ENCODE results near the gene NPLOC4.
A peak's percentile ranks its signal among the peaks of the same experiment; 100 is the strongest.

NPLOC4 gene

DNA sequence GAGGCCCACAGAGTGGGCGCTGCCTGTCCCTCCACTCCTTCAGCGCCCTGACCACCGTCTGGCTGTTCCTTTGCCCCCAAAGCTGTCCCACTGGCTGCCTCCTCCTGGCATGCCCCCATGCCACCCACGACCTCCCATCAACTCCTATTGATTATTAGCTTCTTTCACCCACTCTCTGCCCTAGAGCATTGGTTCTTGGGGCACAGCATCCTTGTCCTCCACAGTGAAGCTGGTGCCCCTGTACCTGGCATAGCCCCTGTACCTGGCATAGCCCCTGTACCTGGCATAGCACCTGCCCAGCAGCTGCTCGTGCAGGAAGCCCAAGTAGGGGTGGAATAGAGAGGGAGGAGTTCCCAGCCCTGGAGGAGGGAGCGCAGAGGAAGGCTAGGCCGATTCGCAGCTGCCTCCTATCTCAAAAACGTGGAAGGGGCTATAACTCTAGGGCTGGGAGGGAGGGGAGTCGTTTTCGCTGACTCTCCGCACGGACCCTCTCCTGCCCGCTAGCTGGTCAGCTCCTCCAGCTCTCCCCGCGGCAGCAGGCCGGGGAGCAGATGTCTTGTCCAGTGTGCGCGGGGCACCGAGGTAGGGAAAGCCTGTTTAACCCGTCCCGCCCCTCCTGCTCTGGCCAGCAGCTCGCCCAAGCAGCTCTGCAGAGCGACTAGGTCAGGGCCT is 118.7 kb downstream of the NPLOC4 start:
- H3K4me3 ChIP-seq (ENCODE audit: low read depth in 1 of 2, low read length in 2 of 2): no peak overlapping the region
- no peaks in the 10 kb centered on the region; the same call in 1 of the 2 replicates for H3K36me3 ChIP-seq (ENCODE audit: insufficient read depth, low read length)
- H3K79me2 ChIP-seq (ENCODE audit: insufficient read depth, low read length): peaks cover 38% of the 10 kb centered on the region
- no peaks in the 10 kb centered on the region for H3K9me3 ChIP-seq (ENCODE audit: insufficient read depth, low read length, severe bottlenecking)
- no peak overlapping the region for H3K9ac ChIP-seq (ENCODE audit: low read depth, low read length)
- ATAC-seq (ENCODE audit: insufficient read depth, low read depth) (no peak), DNase-seq (no peak)
- H3K27me3 ChIP-seq (ENCODE audit: insufficient read depth, low read length, poor library complexity): no peaks in the 10 kb centered on the region
- H3K4me1 ChIP-seq (ENCODE audit: insufficient read depth, low read length): peaks cover 23% of the 10 kb centered on the region
- no peak overlapping the region for H3K4me2 ChIP-seq (ENCODE audit: insufficient read depth, low read length)
- no peak for TF ChIP-seq EZH2 (IDR thresholded peaks at IDR 0.05; ENCODE audit: borderline replicate concordance, low read depth, low read length, severe bottlenecking)
- TF ChIP-seq, protein P1, sequence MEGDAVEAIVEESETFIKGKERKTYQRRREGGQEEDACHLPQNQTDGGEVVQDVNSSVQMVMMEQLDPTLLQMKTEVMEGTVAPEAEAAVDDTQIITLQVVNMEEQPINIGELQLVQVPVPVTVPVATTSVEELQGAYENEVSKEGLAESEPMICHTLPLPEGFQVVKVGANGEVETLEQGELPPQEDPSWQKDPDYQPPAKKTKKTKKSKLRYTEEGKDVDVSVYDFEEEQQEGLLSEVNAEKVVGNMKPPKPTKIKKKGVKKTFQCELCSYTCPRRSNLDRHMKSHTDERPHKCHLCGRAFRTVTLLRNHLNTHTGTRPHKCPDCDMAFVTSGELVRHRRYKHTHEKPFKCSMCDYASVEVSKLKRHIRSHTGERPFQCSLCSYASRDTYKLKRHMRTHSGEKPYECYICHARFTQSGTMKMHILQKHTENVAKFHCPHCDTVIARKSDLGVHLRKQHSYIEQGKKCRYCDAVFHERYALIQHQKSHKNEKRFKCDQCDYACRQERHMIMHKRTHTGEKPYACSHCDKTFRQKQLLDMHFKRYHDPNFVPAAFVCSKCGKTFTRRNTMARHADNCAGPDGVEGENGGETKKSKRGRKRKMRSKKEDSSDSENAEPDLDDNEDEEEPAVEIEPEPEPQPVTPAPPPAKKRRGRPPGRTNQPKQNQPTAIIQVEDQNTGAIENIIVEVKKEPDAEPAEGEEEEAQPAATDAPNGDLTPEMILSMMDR (IDR thresholded peaks at IDR 0.05; ENCODE audit: borderline replicate concordance, extremely low read depth, low read length, poor library complexity, severe bottlenecking): no peak
- peaks cover 28% of the 10 kb centered on the region for H4K20me1 ChIP-seq (ENCODE audit: insufficient read depth, low read length)
- no peak overlapping the region for H3K27ac ChIP-seq (ENCODE audit: low read length)
- H2AFZ ChIP-seq (ENCODE audit: low read depth, low read length): no peak overlapping the region

DNA sequence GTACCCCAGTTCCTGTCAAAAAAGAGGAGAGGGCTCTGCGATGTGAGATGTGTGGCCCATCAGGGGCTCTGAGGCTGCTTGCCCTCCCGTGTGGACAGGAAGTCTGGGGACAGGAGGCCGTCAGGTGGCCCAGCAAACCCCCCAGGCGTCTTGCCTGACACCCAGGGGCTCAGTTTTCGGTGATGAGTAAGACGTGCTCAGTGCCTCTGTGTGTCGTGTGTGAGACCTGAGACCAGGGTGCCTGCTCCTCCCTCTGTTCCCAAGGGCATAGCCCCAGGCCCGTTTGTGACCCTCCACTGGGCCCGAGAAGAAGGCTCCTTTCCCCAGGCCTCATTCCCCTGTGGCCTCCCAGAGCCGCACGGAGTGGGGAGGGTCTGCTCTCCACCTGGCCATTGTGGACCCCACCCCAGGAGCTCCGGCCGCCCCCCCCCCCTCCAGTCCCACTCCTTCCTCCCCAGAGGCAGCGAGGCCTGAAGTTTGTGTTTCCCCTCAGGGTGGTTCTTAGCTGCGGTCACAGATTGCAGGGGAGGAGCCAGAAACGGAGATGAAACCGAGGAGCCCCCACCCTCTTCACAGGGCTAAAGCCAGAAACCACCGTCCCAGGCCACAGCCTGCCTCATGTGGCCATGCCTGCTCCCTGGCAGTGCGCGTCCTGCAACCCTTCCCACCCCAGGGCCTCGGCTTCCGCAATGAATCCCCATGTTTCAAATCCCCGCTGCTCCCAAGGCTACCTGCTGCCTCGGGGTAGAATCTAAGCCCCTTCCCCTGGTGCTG is 119.4 kb downstream of the NPLOC4 start:
- H4K20me1 ChIP-seq (ENCODE audit: insufficient read depth, low read length): peaks cover 28% of the 10 kb centered on the region

DNA sequence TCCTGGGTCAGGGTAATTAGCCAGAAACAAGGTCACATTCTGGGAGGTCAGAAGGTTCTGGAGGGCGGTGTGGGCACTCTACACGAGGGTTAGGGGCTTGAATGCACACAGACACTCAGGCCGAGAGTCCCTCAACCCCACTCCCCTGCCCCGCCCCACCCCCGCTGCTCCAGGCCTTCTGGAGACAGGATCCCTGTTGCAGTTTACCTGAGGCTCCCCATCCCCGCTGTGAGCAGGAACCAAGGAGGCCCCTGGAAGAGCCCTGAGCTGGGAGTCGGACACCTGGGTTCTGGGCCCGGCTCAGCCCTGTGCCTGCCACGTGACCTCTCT is 119.9 kb downstream of the NPLOC4 start:
- no peak for DNase-seq
- Histone ChIP-seq H3K27ac (ENCODE audit: low read length) (no peak overlapping the region), H3K9me3 (ENCODE audit: insufficient read depth, low read length, severe bottlenecking) (no peaks in the 10 kb centered on the region), H3K36me3 (ENCODE audit: insufficient read depth, low read length) (peaks cover 6% of the 10 kb centered on the region), H3K4me2 (ENCODE audit: insufficient read depth, low read length) (peak overlapping the region; percentile 73; the same call in 1 of the 2 replicates), H3K27me3 (ENCODE audit: insufficient read depth, low read length, poor library complexity) (no peaks in the 10 kb centered on the region), H3K4me1 (ENCODE audit: insufficient read depth, low read length) (peaks cover 23% of the 10 kb centered on the region), H4K20me1 (ENCODE audit: insufficient read depth, low read length) (peaks cover 33% of the 10 kb centered on the region), H2AFZ (ENCODE audit: low read depth, low read length) (no peak overlapping the region), H3K9ac (ENCODE audit: low read depth, low read length) (peak overlapping the region; percentile 99; the same call in 1 of the 2 replicates), H3K79me2 (ENCODE audit: insufficient read depth, low read length) (peaks cover 48% of the 10 kb centered on the region), H3K4me3 (ENCODE audit: low read depth in 1 of 2, low read length in 2 of 2) (no peak overlapping the region)
- TF ChIP-seq, protein P1 (IDR thresholded peaks at IDR 0.05; ENCODE audit: borderline replicate concordance, extremely low read depth, low read length, poor library complexity, severe bottlenecking): no peak
- TF ChIP-seq EZH2 (IDR thresholded peaks at IDR 0.05; ENCODE audit: borderline replicate concordance, low read depth, low read length, severe bottlenecking): no peak
- ATAC-seq (ENCODE audit: insufficient read depth, low read depth): no peak

More for the DNA sequence above, 119.4 kb downstream of the NPLOC4 start:
- no peak for ATAC-seq (ENCODE audit: insufficient read depth, low read depth)
- no peak overlapping the region for H3K4me2 ChIP-seq (ENCODE audit: insufficient read depth, low read length)
- H3K9me3 ChIP-seq (ENCODE audit: insufficient read depth, low read length, severe bottlenecking): no peaks in the 10 kb centered on the region
- H2AFZ ChIP-seq (ENCODE audit: low read depth, low read length): no peak overlapping the region
- no peak overlapping the region for H3K27ac ChIP-seq (ENCODE audit: low read length)
- H3K36me3 ChIP-seq (ENCODE audit: insufficient read depth, low read length): peaks cover under 1% of the 10 kb centered on the region; the same call in 1 of the 2 replicates
- no peaks in the 10 kb centered on the region for H3K27me3 ChIP-seq (ENCODE audit: insufficient read depth, low read length, poor library complexity)
- H3K4me3 ChIP-seq (ENCODE audit: low read depth in 1 of 2, low read length in 2 of 2): no peak overlapping the region
- DNase-seq: no peak
- 0 out of 2 replicates have a peak overlapping the region, but pooled peaks have one; percentile 99 for H3K9ac ChIP-seq (ENCODE audit: low read depth, low read length)
- TF ChIP-seq, protein P1 (IDR thresholded peaks at IDR 0.05; ENCODE audit: borderline replicate concordance, extremely low read depth, low read length, poor library complexity, severe bottlenecking): no peak
- no peak for TF ChIP-seq EZH2 (IDR thresholded peaks at IDR 0.05; ENCODE audit: borderline replicate concordance, low read depth, low read length, severe bottlenecking)
- peaks cover 23% of the 10 kb centered on the region for H3K4me1 ChIP-seq (ENCODE audit: insufficient read depth, low read length)
- H3K79me2 ChIP-seq (ENCODE audit: insufficient read depth, low read length): peaks cover 43% of the 10 kb centered on the region

Data from DND-41 (cell line).